GM20431 (cell line): ENCODE measurements around the gene GRIK3.

Source experiments
- in situ Hi-C: fragments of 300-500 bp; cut with MseI, MboI; formaldehyde crosslinking; loops from one replicate; pipeline ENCODE4 v1.15.0; 2020; ENCODE audit warnings: low sequenced_read_pairs; ENCODE audit not compliant: unreplicated experiment

Gene GRIK3

GRCh38 chr1:37051346-37051745 is 17.0 kb upstream of the GRIK3 start:
- in situ Hi-C loops, result no loop called here

GRCh38 chr1:37047542-37047941 is 13.2 kb upstream of the GRIK3 start:
- in situ Hi-C loops, result no loop called here

GRCh38 chr1:37043101-37043500 is 8.8 kb upstream of the GRIK3 start:
- in situ Hi-C loops, result no loop called here

- in situ Hi-C loops, result no loop called here
Measured at GRCh38 chr1:37042506-37042905, 8.2 kb upstream of the GRIK3 start.

DNA sequence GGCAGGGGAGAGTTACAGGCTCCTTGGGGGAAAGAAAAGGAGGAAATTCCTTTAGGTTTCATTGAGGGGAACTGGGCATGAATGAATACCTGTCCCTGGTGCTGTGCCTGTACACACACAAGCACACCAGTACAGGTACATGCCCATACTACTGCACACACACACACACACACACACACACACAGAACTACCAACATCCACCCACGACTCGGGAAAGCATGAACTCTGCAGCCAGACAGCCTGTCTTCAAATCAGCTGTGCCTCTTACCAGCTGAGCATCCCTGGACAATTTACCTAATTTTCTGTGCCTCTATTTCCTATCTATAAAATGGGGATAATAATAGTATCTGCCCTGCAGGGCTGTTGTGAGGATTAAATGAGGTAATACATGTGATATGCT is 7.2 kb upstream of the GRIK3 start:
- in situ Hi-C loops, result no loop called here

- in situ Hi-C loops, result no loop called here
Measured at GRCh38 chr1:37040773-37041172, 6.5 kb upstream of the GRIK3 start.

GRCh38 chr1:37040261-37040660 is 5.9 kb upstream of the GRIK3 start:
- in situ Hi-C loops, result no loop called here

GRCh38 chr1:37038227-37039093 is 4.1 kb upstream of the GRIK3 start:
- in situ Hi-C loops, result no loop called here

DNA sequence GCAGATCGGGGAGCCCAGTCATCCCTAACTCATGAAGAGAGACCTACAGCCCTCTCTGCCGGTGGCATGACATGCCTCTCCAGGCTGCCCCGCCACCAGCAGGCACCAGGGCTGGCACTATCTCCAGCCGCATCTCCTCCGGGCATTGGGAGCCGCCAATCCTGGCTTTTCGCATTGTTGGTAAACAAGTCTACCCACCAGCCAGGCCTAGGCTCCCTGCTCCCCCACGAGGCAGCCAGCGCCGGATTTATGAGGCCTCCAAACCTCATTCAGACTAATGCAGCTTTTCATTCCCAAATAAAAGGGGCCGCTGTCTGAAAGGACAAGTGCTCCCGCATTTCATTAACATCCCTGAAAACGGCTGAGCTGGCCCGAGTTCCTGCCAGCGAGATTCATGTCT is 3.4 kb upstream of the GRIK3 start:
- in situ Hi-C loops, result no loop called here

- in situ Hi-C loops, result no loop called here
Measured at GRCh38 chr1:37036667-37037053, 2.3 kb upstream of the GRIK3 start.

GRCh38 chr1:37035796-37036666 is 1.7 kb upstream of the GRIK3 start:
- in situ Hi-C loops, result no loop called here

DNA sequence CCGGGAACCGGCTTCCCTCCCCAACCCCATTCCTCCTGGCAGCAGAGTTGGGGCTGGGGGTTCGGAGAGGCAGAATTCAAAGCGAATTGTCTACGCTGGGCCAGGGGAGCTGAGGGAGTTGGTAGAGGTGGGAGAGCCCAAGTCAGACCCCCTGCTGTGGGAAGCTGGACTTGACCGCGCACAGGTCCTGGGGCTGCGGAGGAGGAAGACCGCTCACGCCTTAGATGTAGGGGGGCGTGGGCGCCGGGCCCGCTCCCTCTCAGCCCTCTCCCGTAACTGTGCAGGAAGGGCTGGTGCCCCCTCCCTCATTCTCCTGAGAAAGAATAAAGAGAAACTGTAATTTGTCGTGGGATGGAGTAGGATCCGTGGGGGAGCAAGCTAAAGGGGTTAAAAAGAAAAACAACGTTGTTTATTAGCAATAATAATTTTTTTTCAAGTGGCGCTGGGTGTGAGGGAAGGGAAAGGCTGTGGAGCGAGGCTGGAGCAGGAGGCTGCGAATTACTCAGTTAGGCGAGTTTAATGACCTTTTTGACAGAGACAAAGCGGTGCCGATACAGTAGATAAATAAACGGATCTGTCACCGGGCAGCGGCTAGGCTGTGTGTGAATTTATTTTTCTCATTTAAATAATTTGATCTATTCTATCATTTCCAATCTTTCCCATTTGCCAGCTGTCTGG is 838 bp upstream of the GRIK3 start:
- in situ Hi-C loops, result no loop called here

GRCh38 chr1:37033355-37034101 is 787 bp downstream of the GRIK3 start:
- in situ Hi-C loops, result no loop called here

DNA sequence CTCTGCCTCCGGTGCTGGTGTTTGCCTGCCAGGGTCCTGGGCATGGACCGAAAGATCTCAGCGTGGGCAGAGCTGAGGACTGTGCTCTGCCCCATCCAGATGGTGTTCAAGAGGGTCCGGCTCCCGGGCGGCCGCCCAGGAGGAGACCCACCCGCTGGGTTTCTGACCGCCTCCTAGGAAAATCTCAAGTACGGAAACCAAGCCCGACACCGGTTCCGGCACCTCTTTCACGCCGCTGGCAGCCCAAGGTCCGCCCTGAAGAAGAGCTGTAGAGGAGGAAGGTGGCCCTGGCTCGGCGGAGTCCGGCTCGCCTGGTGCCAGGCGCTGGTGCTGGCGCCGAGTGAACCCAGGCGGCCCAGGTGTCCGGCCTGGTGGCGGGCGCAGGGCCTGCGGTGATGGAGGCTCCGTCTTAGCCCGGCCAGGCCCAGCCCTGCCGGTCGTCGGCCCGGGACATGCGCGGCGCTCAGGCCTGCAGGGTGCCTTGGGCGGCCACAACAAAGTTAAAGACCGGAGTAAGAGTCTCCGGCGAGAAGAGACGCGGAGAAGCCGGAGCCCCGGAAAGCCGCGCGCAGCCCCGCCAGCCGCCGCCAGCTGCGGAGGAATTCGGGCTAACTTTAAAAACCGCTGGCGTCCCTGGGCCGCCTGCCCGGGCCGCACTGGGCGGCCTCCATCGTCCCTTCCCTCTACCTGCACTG is 1.5 kb downstream of the GRIK3 start:
- in situ Hi-C loops, result no loop called here

GRCh38 chr1:37031871-37032270 is 2.4 kb downstream of the GRIK3 start:
- in situ Hi-C loops, result no loop called here

DNA sequence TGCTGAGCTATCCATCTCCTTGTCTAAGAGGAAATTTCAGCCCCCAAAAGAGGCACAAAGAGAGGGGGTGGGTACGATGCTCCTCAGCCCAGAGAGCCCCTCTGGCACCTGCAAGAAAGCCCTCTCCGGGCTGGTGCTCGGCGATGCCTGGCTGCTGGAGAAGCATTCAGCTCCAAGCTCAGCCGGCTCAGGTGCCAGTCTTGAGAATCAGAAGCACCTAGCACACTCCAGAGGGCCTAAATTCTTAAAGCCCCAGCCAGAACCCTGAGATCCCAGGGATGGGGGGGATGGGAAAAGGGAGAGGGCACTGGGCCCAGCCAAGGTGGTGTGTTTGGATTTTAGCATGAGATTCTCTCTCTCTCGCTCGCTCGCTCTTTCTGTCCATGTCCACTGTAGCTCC is 2.9 kb downstream of the GRIK3 start:
- in situ Hi-C loops, result no loop called here

GRCh38 chr1:37028981-37029617 is 5.2 kb downstream of the GRIK3 start:
- in situ Hi-C loops, result no loop called here

DNA sequence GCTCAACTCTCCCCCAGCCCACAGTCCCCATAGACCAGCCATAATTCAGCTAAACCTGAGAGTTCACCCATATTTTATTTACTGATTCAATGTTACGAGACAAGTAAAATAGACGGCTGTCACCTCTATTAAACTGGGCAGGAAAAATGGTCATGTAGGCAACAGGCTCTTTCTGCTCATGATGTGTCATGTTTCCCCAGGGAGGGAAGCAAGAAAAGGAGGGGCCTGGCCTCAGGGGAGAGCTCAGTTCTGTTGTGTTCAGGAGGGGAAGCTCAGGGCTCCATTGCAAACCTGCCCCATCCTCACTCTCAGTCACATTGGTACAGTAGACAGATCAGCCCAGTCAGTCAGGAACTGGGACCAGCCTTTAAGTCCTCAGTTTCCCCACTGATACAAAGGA is 12.8 kb downstream of the GRIK3 start:
- in situ Hi-C loops, result no loop called here

- in situ Hi-C loops, result no loop called here
Measured at GRCh38 chr1:37020653-37021277, 13.6 kb downstream of the GRIK3 start.
